Activated effector memory CD4-positive, alpha-beta T cell treated with anti-CD3 and anti-CD28 coated beads, Interleukin-2, amount 50 U/mL, for 16 hours (primary cell): ENCODE data around the gene RAB44.
A peak's percentile ranks its signal among the peaks of the same experiment; 100 is the strongest.
"Not testable (repeated sequence)": the region's sequence is repeated elsewhere in the genome, so short reads cannot be mapped to it uniquely, and the experiment has no call there.

ENCODE experiments used
- DNase-seq: peaks from one replicate; pipeline ENCODE4 v3.0.0-alpha.2; 2020

The RAB44 gene

GRCh38 chr6:36713846-36714245 lies 16.2 kb downstream of the RAB44 start:
- DNase-seq = peak; percentile 37

GRCh38 chr6:36714511-36714910 lies 16.9 kb downstream of the RAB44 start:
- DNase-seq = peak; percentile 44

- peak; percentile 25 for DNase-seq
Measured at GRCh38 chr6:36715469-36715868, 17.8 kb downstream of the RAB44 start.

GRCh38 chr6:36716476-36717093 lies 19.0 kb downstream of the RAB44 start:
- DNase-seq = peak; percentile 58

- peak; percentile 27 for DNase-seq
Measured at GRCh38 chr6:36717231-36717825, 19.7 kb downstream of the RAB44 start.

GRCh38 chr6:36717871-36718540 lies 20.4 kb downstream of the RAB44 start:
- DNase-seq = peak; percentile 48

GRCh38 chr6:36718560-36718959 lies 20.9 kb downstream of the RAB44 start:
- DNase-seq = no peak

GRCh38 chr6:36719126-36719525 lies 21.5 kb downstream of the RAB44 start:
- DNase-seq = peak; percentile 30

- peak; percentile 38 for DNase-seq
Measured at GRCh38 chr6:36720251-36721141, 22.9 kb downstream of the RAB44 start.

GRCh38 chr6:36721369-36722140 lies 23.9 kb downstream of the RAB44 start:
- DNase-seq = no peak

- DNase-seq = no peak
Measured at GRCh38 chr6:36722365-36722764, 24.7 kb downstream of the RAB44 start.

- DNase-seq = no peak
Measured at GRCh38 chr6:36722879-36723278, 25.3 kb downstream of the RAB44 start.

- DNase-seq = not testable (repeated sequence)
Measured at GRCh38 chr6:36723992-36724391, 26.4 kb downstream of the RAB44 start.

GRCh38 chr6:36724514-36725390 lies 27.1 kb downstream of the RAB44 start:
- DNase-seq = peak; percentile 82

- DNase-seq = no peak
Measured at GRCh38 chr6:36725581-36725980, 28.0 kb downstream of the RAB44 start.

GRCh38 chr6:36727505-36728021 lies 29.9 kb downstream of the RAB44 start:
- no peak for DNase-seq

GRCh38 chr6:36728289-36729160 lies 30.9 kb downstream of the RAB44 start:
- no peak for DNase-seq

- DNase-seq = no peak
Measured at GRCh38 chr6:36729161-36729524, 31.5 kb downstream of the RAB44 start.

GRCh38 chr6:36730424-36731380 lies 33.1 kb downstream of the RAB44 start:
- DNase-seq = no peak
